Activated effector memory CD4-positive, alpha-beta T cell treated with anti-CD3 and anti-CD28 coated beads, Interleukin-2, amount 50 U/mL, for 16 hours (primary cell): ENCODE measurements around the gene SLC66A3.
A peak's percentile ranks its signal among the peaks of the same experiment; 100 is the strongest.

Source experiments
- DNase-seq: peaks from one replicate; pipeline ENCODE4 v3.0.0-alpha.2; 2020

Gene SLC66A3

GRCh38 chr2:11140492-11140891, 14.8 kb upstream of the SLC66A3 start:
- DNase-seq = no peak

GRCh38 chr2:11141319-11141718, 13.9 kb upstream of the SLC66A3 start:
- DNase-seq = no peak

- no peak for DNase-seq
These were observed 12.9 kb upstream of the SLC66A3 start for GRCh38 chr2:11142330-11142729.

GRCh38 chr2:11142987-11143386, 12.3 kb upstream of the SLC66A3 start:
- DNase-seq = no peak

- no peak for DNase-seq
These were observed 11.1 kb upstream of the SLC66A3 start for GRCh38 chr2:11144077-11144737.

GRCh38 chr2:11144738-11145079, 10.6 kb upstream of the SLC66A3 start:
- no peak for DNase-seq

GRCh38 chr2:11145350-11145749, 9.9 kb upstream of the SLC66A3 start:
- DNase-seq = no peak

- no peak for DNase-seq
These were observed 9.2 kb upstream of the SLC66A3 start for GRCh38 chr2:11146076-11146475.

- no peak for DNase-seq
These were observed 8.0 kb upstream of the SLC66A3 start for GRCh38 chr2:11147263-11147662.

GRCh38 chr2:11152591-11152990, 2.7 kb upstream of the SLC66A3 start:
- DNase-seq = no peak

GRCh38 chr2:11154016-11154922, 998 bp upstream of the SLC66A3 start:
- DNase-seq = no peak

GRCh38 chr2:11154923-11155380, 315 bp upstream of the SLC66A3 start:
- peak; percentile 99 for DNase-seq

GRCh38 chr2:11156396-11157075, 1.3 kb downstream of the SLC66A3 start:
- peak; percentile 59 for DNase-seq

GRCh38 chr2:11157296-11157695, 2.0 kb downstream of the SLC66A3 start:
- DNase-seq = no peak

- DNase-seq = peak; percentile 58
These were observed 2.5 kb downstream of the SLC66A3 start for GRCh38 chr2:11157731-11158130.

- peak; percentile 53 for DNase-seq
These were observed 3.8 kb downstream of the SLC66A3 start for GRCh38 chr2:11158916-11159573.

GRCh38 chr2:11159574-11160170, 4.4 kb downstream of the SLC66A3 start:
- peak; percentile 49 for DNase-seq

- DNase-seq = peak; percentile 50
These were observed 5.0 kb downstream of the SLC66A3 start for GRCh38 chr2:11160256-11160655.

- peak; percentile 50 for DNase-seq
These were observed 5.6 kb downstream of the SLC66A3 start for GRCh38 chr2:11160731-11161455.

- DNase-seq = no peak
These were observed 6.5 kb downstream of the SLC66A3 start for GRCh38 chr2:11161747-11162146.

- no peak for DNase-seq
These were observed 8.4 kb downstream of the SLC66A3 start for GRCh38 chr2:11163439-11164317.
